Testis (tissue), 2 donors: ENCODE measurements around the gene SLC37A1.

Experiments
- CTCF ChIP-seq, 3 experiments: fragments of 450-650 bp in 2 of 3; fragments of 200-600 bp in 1 of 3; sonication (generic) in 1 of 3; IDR thresholded peaks; one replicate each; pipeline ENCODE4 v1.5.1; 2016 to 2019; ENCODE audit warnings: antibody characterized with exemption in 3 of 3, mild to moderate bottlenecking in 2 of 3, moderate library complexity in 1 of 3
- POLR2A ChIP-seq: fragments of 450-650 bp; IDR thresholded peaks from one replicate; pipeline ENCODE4 v1.6.1; 2017; ENCODE audit warnings: antibody characterized with exemption, mild to moderate bottlenecking, moderate library complexity

- no peak for TF ChIP-seq CTCF (IDR thresholded peaks at IDR 0.05)
- TF ChIP-seq POLR2A = no peak
Measured at GRCh38 chr21:42507418-42507817, 6.2 kb upstream of the SLC37A1 start.
